Vagina (tissue), 2 donors: ENCODE measurements around the gene NDFIP2.

Experiments
- POLR2A ChIP-seq, 2 donors: fragments of 450-650 bp; IDR thresholded peaks; one replicate each; pipeline ENCODE4 v1.6.1; 2017; ENCODE audit warnings: antibody characterized with exemption in 2 of 2, mild to moderate bottlenecking in 2 of 2, moderate library complexity in 2 of 2
- TF ChIP-seq, protein P1 (sequence below), 3 experiments: fragments of 450-650 bp in 2 of 3; fragments of 200-600 bp in 1 of 3; sonication (generic) in 1 of 3; IDR thresholded peaks; one replicate each; pipeline ENCODE4 v1.5.1; 2017 to 2019; ENCODE audit warnings: antibody characterized with exemption in 3 of 3, mild to moderate bottlenecking in 2 of 3, moderate library complexity in 2 of 3

DNA sequence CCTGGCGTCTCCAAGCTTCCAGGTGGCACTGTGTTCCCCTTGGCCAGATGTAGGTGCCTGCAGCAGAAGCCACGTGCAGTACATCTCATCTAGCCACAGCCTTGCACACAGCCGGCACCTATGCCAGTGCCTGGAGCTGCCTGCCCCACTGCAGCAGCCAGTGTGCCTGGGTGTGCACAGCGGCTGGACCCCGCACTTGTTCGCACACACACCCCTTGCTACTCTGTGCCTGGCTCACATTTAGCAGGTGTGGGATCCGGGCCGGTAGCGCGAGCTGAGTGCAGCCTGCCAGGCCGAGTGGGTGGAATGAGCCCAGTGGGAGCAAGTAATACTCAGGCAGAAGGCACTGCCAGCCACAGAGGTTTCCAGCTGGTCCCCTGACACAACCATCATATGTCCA lies 48.0 kb upstream of the NDFIP2 start:
- TF ChIP-seq, protein P1, sequence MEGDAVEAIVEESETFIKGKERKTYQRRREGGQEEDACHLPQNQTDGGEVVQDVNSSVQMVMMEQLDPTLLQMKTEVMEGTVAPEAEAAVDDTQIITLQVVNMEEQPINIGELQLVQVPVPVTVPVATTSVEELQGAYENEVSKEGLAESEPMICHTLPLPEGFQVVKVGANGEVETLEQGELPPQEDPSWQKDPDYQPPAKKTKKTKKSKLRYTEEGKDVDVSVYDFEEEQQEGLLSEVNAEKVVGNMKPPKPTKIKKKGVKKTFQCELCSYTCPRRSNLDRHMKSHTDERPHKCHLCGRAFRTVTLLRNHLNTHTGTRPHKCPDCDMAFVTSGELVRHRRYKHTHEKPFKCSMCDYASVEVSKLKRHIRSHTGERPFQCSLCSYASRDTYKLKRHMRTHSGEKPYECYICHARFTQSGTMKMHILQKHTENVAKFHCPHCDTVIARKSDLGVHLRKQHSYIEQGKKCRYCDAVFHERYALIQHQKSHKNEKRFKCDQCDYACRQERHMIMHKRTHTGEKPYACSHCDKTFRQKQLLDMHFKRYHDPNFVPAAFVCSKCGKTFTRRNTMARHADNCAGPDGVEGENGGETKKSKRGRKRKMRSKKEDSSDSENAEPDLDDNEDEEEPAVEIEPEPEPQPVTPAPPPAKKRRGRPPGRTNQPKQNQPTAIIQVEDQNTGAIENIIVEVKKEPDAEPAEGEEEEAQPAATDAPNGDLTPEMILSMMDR (IDR thresholded peaks at IDR 0.05): no peak
- TF ChIP-seq POLR2A (IDR thresholded peaks at IDR 0.05): no peak
